A549 (cell line): Measurements from ENCODE around the gene TRAM2. TPM values are rescaled to one million over a fixed set of nuclear protein-coding genes. Genes with fewer than 3 reads are reported as not detected.

Source experiments
- ATAC-seq, 2 experiments: fragments of 200-7000 bp in 1 of 2; fragments of >200 bp in 1 of 2; cut with Nextera tagmentation in 1 of 2; cut with Tn5 transposase in 1 of 2; 3 replicates each; pipeline versions ENCODE4 v1.8.0 to v1.9.1; 2018 to 2020; ENCODE audit warnings: mild to moderate bottlenecking in 1 of 2, moderate library complexity in 1 of 2
- CTCF ChIA-PET: fragments of 300-600 bp; sonication (Branson Sonifier 250); formaldehyde crosslinking; extraction: SDS; loops from one replicate; lab custom pipeline; 2021; ENCODE audit warnings: antibody characterized with exemption, inconsistent platforms; lab: Yijun Ruan, JAX
- POLR2A ChIA-PET: fragments of 350-600 bp; formaldehyde crosslinking; extraction: SDS; loops from one replicate; lab custom pipeline; 2021; ENCODE audit warnings: antibody characterized with exemption, inconsistent platforms; lab: Yijun Ruan, JAX
- DNase-seq, 2 experiments: peaks; one replicate each; pipeline versions ENCODE4 v3.0.0 to v3.0.0-alpha.2; 2011 to 2016; ENCODE audit warnings: low read depth in 1 of 2, low spot score in 1 of 2
- FAIRE-seq: peaks from 2 replicates; lab custom pipeline; 2011; peaks lifted over from hg19 to GRCh38; lab: Jason Lieb, UNC
- H3K27ac ChIP-seq, 2 experiments: fragments of >200 bp; sonication (Bioruptor Twin); formaldehyde crosslinking; 3 replicates each; pipeline ENCODE4 v1.5.1; 2016 to 2017
- H3K4me1 ChIP-seq: fragments of >200 bp; sonication (Bioruptor Twin); formaldehyde crosslinking; 3 replicates; pipeline ENCODE4 v1.6.1; 2016
- H3K4me2 ChIP-seq: fragments of >200 bp; sonication (Bioruptor Twin); formaldehyde crosslinking; 3 replicates; pipeline ENCODE4 v1.6.1; 2016
- H3K4me3 ChIP-seq: fragments of >200 bp; sonication (Bioruptor Twin); formaldehyde crosslinking; 3 replicates; pipeline ENCODE4 v1.5.1; 2016
- H3K9me3 ChIP-seq: fragments of >200 bp; sonication (Bioruptor Twin); formaldehyde crosslinking; 3 replicates; pipeline ENCODE4 v1.6.1; 2016
- CBX2 ChIP-seq: fragments of 200-600 bp; sonication (generic); IDR thresholded peaks from 2 replicates; pipeline ENCODE4 v1.6.1; 2016; ENCODE audit warnings: low read depth, mild to moderate bottlenecking, borderline replicate concordance
- CEBPB ChIP-seq, 2 experiments: fragments of >200 bp in 1 of 2; sonication (Bioruptor Twin) in 1 of 2; formaldehyde crosslinking in 1 of 2; IDR thresholded peaks; 2 replicates each; pipeline ENCODE4 v1.6.1; 2012 to 2016
- CHD2 ChIP-seq: fragments of 150-350 bp; IDR thresholded peaks from 2 replicates; pipeline ENCODE4 v1.6.1; 2014; ENCODE audit warnings: low read length; ENCODE audit not compliant: partially characterized antibody
- CHD4 ChIP-seq: fragments of 200-600 bp; sonication (generic); IDR thresholded peaks from 2 replicates; pipeline ENCODE4 v1.6.1; 2016; ENCODE audit warnings: antibody characterized with exemption, mild to moderate bottlenecking, borderline replicate concordance
- CTCF ChIP-seq: fragments of >200 bp; sonication (Bioruptor Twin); formaldehyde crosslinking; IDR thresholded peaks from 3 replicates; pipeline ENCODE4 v1.5.1; 2016
- EHMT2 ChIP-seq: fragments of 200-600 bp; sonication (generic); IDR thresholded peaks from 2 replicates; pipeline ENCODE4 v1.6.1; 2016; ENCODE audit warnings: antibody characterized with exemption, low read depth, mild to moderate bottlenecking, moderate library complexity
- ELK1 ChIP-seq: fragments of 150-350 bp; IDR thresholded peaks from 2 replicates; pipeline ENCODE4 v1.6.1; 2014; ENCODE audit warnings: low read depth, mild to moderate bottlenecking, low read length
- ESRRA ChIP-seq: fragments of 150-350 bp; IDR thresholded peaks from 2 replicates; pipeline ENCODE4 v1.6.1; 2014; ENCODE audit warnings: mild to moderate bottlenecking, low read length, borderline replicate concordance
- FOXS1 ChIP-seq: fragments of 250-450 bp; sonication (Bioruptor Pico); IDR thresholded peaks from 2 replicates; pipeline ENCODE4 v1.5.0; 2020; ENCODE audit warnings: mild to moderate bottlenecking, moderate library complexity
- HDAC2 ChIP-seq: fragments of 200-600 bp; sonication (generic); IDR thresholded peaks from 2 replicates; pipeline ENCODE4 v1.6.1; 2016
- HES2 ChIP-seq: fragments of >200 bp; sonication (Bioruptor Twin); formaldehyde crosslinking; IDR thresholded peaks from 2 replicates; pipeline ENCODE4 v1.6.1; 2016
- HEYL ChIP-seq: fragments of 250-450 bp; sonication (Bioruptor Pico); IDR thresholded peaks from 2 replicates; pipeline ENCODE4 v1.8.0; 2021; ENCODE audit warnings: mild to moderate bottlenecking, moderate library complexity
- HOXA7 ChIP-seq: fragments of 250-450 bp; sonication (Bioruptor Pico); IDR thresholded peaks from 2 replicates; pipeline ENCODE4 v1.5.0; 2020; ENCODE audit warnings: mild to moderate bottlenecking, moderate library complexity
- HOXB5 ChIP-seq: fragments of 250-450 bp; sonication (Bioruptor Pico); IDR thresholded peaks from 2 replicates; pipeline ENCODE4 v1.5.0; 2020; ENCODE audit warnings: mild to moderate bottlenecking, moderate library complexity
- MYC ChIP-seq: IDR thresholded peaks from 2 replicates; pipeline ENCODE4 v1.6.1; 2012; ENCODE audit warnings: mild to moderate bottlenecking, inconsistent platforms, low read length, improper control_type of control experiment, borderline replicate concordance
- NFE2L2 ChIP-seq: fragments of 150-350 bp; conservative IDR thresholded peaks from 2 replicates; pipeline ENCODE4 v1.6.1; 2014; ENCODE audit warnings: low read length
- NPAS2 ChIP-seq: fragments of 250-450 bp; sonication (Bioruptor Pico); IDR thresholded peaks from 2 replicates; pipeline ENCODE4 v1.8.0; 2022; ENCODE audit warnings: mild to moderate bottlenecking, moderate library complexity, borderline replicate concordance
- PHF8 ChIP-seq: fragments of 200-600 bp; sonication (generic); IDR thresholded peaks from 2 replicates; pipeline ENCODE4 v1.6.1; 2016; ENCODE audit warnings: low read depth, mild to moderate bottlenecking, antibody characterized with exemption, moderate library complexity, borderline replicate concordance
- POLR2A ChIP-seq: IDR thresholded peaks from 2 replicates; pipeline ENCODE4 v1.6.1; 2012; ENCODE audit warnings: mild to moderate bottlenecking, low read length
- POLR2AphosphoS2 ChIP-seq: conservative IDR thresholded peaks from 2 replicates; pipeline ENCODE4 v1.6.1; 2012; ENCODE audit warnings: low read length, improper control_type of control experiment, inconsistent platforms
- RAD21 ChIP-seq, 2 experiments: fragments of >200 bp in 1 of 2; sonication (Bioruptor Twin) in 1 of 2; formaldehyde crosslinking in 1 of 2; IDR thresholded peaks in 1 of 2; conservative IDR thresholded peaks in 1 of 2; 2 replicates in 1 of 2; 3 replicates in 1 of 2; pipeline ENCODE4 v1.6.1; 2012 to 2018; ENCODE audit warnings: inconsistent platforms in 1 of 2
- REST ChIP-seq: fragments of 200-600 bp; sonication (generic); IDR thresholded peaks from 2 replicates; pipeline ENCODE4 v1.6.1; 2016; ENCODE audit warnings: antibody characterized with exemption, mild to moderate bottlenecking, moderate library complexity
- TFCP2L1 ChIP-seq: fragments of 250-450 bp; sonication (Bioruptor Pico); IDR thresholded peaks from 2 replicates; pipeline ENCODE4 v1.5.0; 2021; ENCODE audit warnings: mild to moderate bottlenecking
- ZFP36 ChIP-seq: fragments of 450-650 bp; IDR thresholded peaks from 2 replicates; pipeline ENCODE4 v1.6.1; 2014; ENCODE audit warnings: borderline replicate concordance; ENCODE audit not compliant: partially characterized antibody
- ZSCAN20 ChIP-seq: fragments of 250-450 bp; sonication (Bioruptor Pico); IDR thresholded peaks from 2 replicates; pipeline ENCODE4 v1.8.0; 2022; ENCODE audit warnings: mild to moderate bottlenecking, moderate library complexity
- WGBS: methylation state at CpG from one replicate; pipeline ENCODE4 v1.1.6; 2017; ENCODE audit errors: missing lambda C conversion rate; 5-methylcytosine and 5-hydroxymethylcytosine counted together
- polyA plus RNA-seq, 4 experiments: library from polyadenylated mRNA; depleted of rRNA in 3 of 4; stranded (reverse); fragments of >200 nt; fragmentation: RNase III in 1 of 4; extraction: RNeasy Plus Mini Kit Qiagen cat#74134 plus additional on column Dnase treatment in 1 of 4; gene quantifications; 2 replicates in 3 of 4; 3 replicates in 1 of 4; pipeline ENCODE4 v1.2.3, GENCODE V29; 2011 to 2017

Gene TRAM2
- polyA plus RNA-seq, 2 of the 4 experiments (the other 2 are of a cell fraction) = 16.4 to 25.4 TPM

- TF ChIP-seq MYC (no peak), HES2 (no peak), FOXS1 (no peak), CTCF (no peak), HOXA7 (CRISPR knock-in tag) (no peak), ESRRA (no peak), HDAC2 (no peak), HEYL (CRISPR knock-in tag) (no peak), REST (no peak), NFE2L2 (no peak), ELK1 (no peak), HOXB5 (CRISPR knock-in tag) (no peak), RAD21 (conservative IDR thresholded peaks at IDR 0.05 in 1 of 2, IDR thresholded peaks at IDR 0.05 in 1 of 2) (no peak), TFCP2L1 (no peak), CEBPB (IDR thresholded peaks at IDR 0.05) (no peak), ZFP36 (no peak)
- Histone ChIP-seq H3K9me3 (no peaks in the 10 kb centered on the region), H3K4me3 (no peak overlapping the region), H3K4me2 (no peak overlapping the region), H3K27ac (no peak overlapping the region), H3K4me1 (peaks cover 49% of the 10 kb centered on the region)
- ChIA-PET CTCF (interaction anchor here (0.7 kb wide), 1 partner anchor 14 kb away, joined by 4 read pairs; no protein-coding TSS in a partner anchor), POLR2A (no interaction called here)
- no peak for DNase-seq
- FAIRE-seq = no peak
- whole genome bisulfite sequencing = 96% methylated on average over 6 of the region's 6 CpGs
- no peak for ATAC-seq
These were observed 22.1 kb downstream of the TRAM2 start for GRCh38 chr6:52554684-52555280.

- Histone ChIP-seq H3K4me2 (no peak overlapping the region), H3K27ac (peak overlapping the region in 1 of 2 experiments; percentile 45; a peak in 2 of 6 replicates), H3K4me1 (peaks cover 53% of the 10 kb centered on the region), H3K4me3 (no peak overlapping the region), H3K9me3 (no peaks in the 10 kb centered on the region)
- TF ChIP-seq MYC (no peak), CHD4 (no peak), EHMT2 (no peak), ZSCAN20 (CRISPR knock-in tag) (no peak), POLR2AphosphoS2 (no peak), POLR2A (no peak), PHF8 (no peak), NPAS2 (CRISPR knock-in tag) (no peak), NFE2L2 (no peak), REST (no peak), CBX2 (no peak), CHD2 (no peak)
- DNase-seq = no peak
- FAIRE-seq = no peak
- ChIA-PET POLR2A (no interaction called here), CTCF (interaction anchor here (0.7 kb wide), 1 partner anchor 13 kb away, joined by 4 read pairs; no protein-coding TSS in a partner anchor)
- WGBS = 80% methylated on average over 2 of the region's 2 CpGs
- ATAC-seq = no peak
These were observed 23.1 kb downstream of the TRAM2 start for GRCh38 chr6:52553719-52554118.
